DMS153 (cell line): ENCODE measurements around the gene PRKAG1.
"Not testable (repeated sequence)": the region's sequence is repeated elsewhere in the genome, so short reads cannot be mapped to it uniquely, and the experiment has no call there.

Source experiments
- DNase-seq: peaks from one replicate; lab custom pipeline; 2025; lab: John Stamatoyannopoulos, UW

Gene PRKAG1

GRCh38 chr12:49018261-49019119, at the start of gene PRKAG1:
Gene PRKAG1, minus strand, starts transcription at chr12:49018776. Its CDS starts 36 bp downstream, at chr12:49018740.
- DNase-seq, result peak; percentile 89

- DNase-seq, result no peak
Measured at GRCh38 chr12:49066120-49066519, 47.5 kb upstream of the PRKAG1 start.

GRCh38 chr12:49064767-49065152, 46.2 kb upstream of the PRKAG1 start:
- DNase-seq, result no peak

DNA sequence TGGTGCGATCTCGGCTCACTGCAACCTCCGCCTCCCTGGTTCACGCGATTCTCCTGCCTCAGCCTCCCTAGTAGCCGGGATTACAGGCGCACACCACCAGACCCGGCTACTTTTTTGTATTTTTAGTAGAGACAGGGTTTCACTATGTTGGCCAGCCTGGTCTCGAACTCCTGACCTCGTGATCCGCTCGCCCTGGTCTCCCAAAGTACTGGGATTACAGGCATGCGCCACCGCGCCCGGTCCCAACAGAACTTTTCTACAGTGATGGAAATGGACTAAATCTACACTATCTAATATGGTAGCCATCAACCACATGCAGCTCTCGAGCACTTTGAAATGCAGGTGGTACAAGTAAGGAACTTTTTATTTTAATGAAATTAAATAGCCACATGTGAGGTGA, 43.3 kb upstream of the PRKAG1 start:
- not testable (repeated sequence) for DNase-seq

DNA sequence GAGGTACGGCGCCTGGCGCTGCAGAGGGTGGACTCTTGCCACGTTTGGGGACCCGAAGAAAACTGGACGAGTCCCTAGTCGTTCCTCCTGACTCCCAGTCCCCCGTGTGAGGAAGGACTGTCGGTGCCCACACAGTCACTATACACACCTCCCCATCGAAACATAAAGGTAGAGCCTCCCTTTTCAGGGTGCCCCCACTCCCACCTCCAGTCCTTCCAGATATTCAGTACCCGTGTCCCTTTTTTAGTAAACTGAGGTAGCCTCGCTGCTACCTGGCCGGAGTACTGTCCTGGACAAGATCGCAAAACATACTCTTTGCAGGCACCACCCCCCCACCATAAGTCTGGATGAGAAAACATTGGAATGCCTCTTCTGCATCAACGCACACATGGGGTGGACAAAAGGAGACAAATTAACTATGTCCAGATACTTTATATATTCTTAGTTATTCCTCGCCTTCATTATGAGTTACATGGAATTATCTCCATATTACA, 42.6 kb upstream of the PRKAG1 start:
- no peak for DNase-seq

DNA sequence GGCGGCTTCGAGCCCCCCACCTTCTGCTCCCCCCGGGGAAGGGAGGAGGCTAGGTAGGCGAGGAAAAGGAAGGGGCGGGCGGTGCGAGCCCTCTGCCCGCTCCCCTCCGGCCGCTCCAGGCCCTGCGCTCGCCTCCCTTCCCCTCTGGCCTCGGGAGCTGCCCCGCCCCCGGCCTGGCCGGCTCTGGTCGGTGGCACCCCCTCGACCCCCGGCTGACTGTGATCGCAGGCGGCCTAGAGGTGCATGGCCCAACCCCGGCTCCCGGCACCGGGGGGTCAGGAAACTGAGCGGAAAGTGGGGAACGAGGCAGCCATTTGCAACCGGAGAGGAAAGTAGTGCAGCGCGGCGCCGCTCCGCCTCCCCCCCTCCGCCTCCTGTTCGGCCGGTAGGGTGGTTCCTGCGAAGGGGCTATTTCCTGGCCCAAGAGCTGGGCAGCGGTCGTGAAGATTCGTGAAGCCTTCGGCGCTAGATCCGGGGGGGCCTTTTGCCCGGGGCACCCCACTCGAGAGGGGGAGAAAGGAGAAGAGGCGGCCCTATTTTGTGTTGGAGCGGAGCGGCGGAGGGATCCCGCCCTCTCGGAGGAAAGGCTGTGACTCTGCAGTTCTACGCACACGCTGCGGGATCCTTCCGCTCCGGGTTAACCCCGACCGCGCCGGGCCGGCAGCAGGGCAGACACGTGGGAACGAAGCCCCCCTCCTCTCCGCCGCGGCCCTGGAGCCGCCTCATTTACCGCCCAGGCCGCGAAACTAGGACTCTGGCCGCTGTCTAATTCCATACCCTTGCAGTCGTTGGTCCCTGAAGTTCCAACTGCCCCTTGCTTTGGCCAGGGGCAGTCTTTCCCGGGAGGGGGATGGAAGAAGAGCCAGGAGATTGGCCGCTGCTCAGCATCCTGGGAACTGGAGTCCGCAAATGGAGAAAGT, 41.9 kb upstream of the PRKAG1 start, which contains the start of gene KMT2D:
Gene KMT2D, minus strand, starts transcription at position 558 of the 920 bp plus-strand sequence. CDS start 5,470 bp downstream, outside the sequence.
- DNase-seq, result peak; percentile 84

DNA sequence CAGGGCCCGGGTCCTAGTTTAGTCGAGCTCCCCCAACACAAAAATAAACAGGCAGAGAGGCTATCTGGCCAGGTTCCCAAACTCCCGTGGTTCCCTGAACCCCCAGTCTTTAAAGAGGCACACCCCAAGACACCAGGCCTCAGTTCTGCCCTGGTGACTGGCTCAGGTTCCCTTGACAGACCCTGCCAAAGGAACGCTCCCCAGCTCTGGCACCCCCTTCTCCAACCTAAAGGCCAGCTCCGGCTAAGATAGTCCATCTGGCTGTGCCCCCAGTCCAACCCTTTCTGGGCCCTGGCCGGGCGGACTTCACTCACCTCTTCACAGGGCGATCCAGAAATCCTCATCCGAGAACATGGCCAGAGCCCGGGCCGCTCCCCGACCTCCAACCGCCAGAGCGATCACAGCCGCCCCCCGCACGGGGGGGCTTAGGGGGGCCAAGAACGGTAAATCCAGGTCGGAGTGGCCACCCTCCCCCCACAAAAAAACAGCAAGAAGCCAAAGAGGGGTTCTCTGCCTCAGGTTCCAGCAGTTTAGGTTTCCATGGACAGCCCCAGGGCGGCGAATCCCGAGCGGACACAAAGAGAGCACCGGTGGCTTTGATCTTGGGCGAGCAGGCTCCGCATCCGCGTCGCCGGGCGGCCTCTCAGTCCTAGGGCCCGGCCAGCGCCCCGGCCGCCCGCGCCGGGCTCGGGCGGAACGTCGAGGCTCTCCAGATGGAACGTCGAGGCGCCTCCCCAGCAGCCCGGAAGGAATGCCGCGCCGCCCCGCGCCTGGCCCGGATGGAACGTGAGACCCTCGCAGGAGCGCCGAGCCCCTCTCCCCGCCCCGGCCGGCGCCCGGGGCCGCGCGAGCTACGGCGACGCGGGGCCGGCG, 41.0 kb upstream of the PRKAG1 start:
- no peak for DNase-seq

GRCh38 chr12:49059045-49059298, 40.4 kb upstream of the PRKAG1 start:
- no peak for DNase-seq

DNA sequence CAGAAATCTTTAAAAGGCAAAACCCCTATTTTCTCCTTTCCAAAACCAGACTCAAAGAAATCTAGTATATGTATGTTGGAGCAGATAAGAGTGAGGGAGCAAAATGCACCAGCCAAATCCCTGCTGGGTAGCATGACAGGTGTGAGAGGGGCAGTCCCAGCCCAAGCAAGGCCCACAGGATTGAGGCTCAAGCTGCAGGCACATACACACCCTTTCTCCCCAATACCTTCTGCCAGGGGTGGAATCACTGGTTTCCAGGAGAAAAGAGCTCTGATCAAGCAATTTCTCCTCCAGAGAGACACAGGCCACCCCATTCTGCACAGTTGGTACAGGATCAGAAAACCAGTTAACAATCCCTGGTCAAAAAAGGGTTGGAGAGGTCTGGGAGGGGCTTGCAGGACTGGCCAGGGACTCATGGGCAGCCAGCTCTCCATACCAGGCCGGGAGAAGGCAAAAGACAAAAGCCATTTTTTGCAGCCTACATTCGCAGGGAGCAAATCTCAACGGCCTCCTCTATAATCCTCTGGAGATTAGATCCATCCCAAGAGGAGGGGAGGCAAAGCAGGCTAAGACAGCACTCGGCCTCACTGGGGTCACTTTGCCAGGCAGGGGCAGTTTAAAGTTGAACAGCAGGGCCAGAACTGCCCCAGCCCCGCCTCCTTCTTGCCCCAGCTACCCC, 39.9 kb upstream of the PRKAG1 start:
- no peak for DNase-seq

- no peak for DNase-seq
Measured at GRCh38 chr12:49057888-49058287, 39.3 kb upstream of the PRKAG1 start.

GRCh38 chr12:49055978-49056754, 37.6 kb upstream of the PRKAG1 start:
- peak; percentile 23 for DNase-seq

GRCh38 chr12:49055092-49055491, 36.5 kb upstream of the PRKAG1 start:
- no peak for DNase-seq

GRCh38 chr12:49054524-49054923, 35.9 kb upstream of the PRKAG1 start:
- DNase-seq, result no peak

- no peak for DNase-seq
Measured at GRCh38 chr12:49054096-49054495, 35.5 kb upstream of the PRKAG1 start.

- DNase-seq, result no peak
Measured at GRCh38 chr12:49052451-49053208, 34.1 kb upstream of the PRKAG1 start.

DNA sequence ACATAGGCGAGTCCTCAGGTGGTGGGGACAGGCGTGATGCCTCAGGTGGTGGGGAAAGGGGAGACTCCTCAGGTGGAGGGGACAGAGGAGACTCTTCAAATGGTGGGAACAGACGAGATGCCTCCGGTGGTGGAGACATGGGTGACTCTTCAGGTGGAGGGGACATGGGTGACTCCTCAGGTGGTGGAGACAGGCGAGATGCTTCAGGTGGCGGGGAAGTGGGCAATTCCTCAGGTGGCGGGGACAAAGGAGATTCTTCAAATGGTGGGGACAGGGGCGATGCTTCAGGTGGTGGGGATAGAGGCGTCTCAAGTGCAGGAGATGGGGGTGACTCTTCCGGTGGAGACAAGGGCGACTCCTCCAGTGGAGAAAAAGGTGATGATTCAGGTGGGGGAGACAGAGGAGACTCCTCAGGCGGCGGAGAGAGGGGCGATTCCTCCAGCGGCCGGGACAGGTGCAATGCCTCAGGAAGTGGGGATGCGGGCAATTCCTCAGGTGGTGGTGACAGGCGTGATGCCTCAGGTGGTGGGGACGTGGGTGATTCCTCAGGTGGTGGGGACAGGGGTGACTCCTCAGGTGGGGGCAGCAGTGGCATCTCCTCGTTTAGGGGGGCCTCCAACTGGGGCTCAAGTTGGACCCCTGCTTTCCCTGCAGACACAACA, 33.3 kb upstream of the PRKAG1 start:
- DNase-seq, result no peak

- DNase-seq, result no peak
Measured at GRCh38 chr12:49051373-49051764, 32.8 kb upstream of the PRKAG1 start.

DNA sequence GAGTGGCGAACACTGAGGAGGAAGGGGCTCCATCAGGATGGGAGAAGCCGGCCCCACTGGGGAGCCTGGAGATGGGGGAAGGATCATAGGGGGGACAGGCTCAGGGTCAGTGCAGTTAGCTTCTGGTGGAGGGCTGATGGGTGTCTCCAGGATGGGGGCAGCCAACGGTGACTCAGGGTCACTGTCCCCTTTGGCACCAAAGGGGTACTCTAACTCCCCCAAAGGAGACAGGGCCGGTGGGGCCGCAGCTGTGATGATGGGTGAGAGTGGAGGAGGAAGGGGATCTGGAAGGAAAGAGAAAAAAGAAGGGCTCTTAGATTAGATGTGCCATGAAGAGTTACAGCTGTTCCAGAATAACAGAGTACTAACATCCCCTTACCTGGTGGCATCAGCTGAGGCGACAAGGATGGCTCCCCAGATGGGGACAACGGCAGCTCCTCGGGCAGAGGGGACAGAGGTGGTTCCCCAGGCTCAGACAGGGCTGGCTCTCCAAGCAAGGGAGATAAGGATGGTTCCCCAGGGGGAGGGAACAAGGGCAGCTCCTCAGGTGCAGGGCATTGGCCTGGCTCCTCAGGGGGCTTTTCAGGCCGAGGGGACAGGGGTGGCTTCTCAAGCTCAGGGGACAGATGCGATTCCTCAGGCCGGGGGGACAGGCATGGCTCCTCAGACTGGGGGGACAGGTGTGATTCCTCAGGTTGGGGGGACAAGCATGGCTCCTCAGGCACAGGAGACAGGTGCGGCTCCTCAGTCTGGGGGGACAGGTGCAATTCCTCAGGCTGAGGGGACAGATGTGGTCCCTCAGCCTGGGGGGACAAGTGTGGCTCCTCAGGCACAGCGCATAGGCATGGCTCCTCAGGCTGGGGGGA, 32.2 kb upstream of the PRKAG1 start:
- no peak for DNase-seq
